ENCODE results near the gene SETD9.

The SETD9 gene

GRCh38 chr5:56947052-56947451 lies 37.7 kb downstream of the SETD9 start:
- Histone ChIP-seq H3K27ac (ENCODE audit: poor library complexity, severe bottlenecking) (no peak overlapping the region), H3K4me3 (ENCODE audit: severe bottlenecking) (no peak overlapping the region), H3K36me3 (ENCODE audit: low read depth) (peaks cover 66% of the 10 kb centered on the region), H3K27me3 (ENCODE audit: insufficient read depth, poor library complexity, severe bottlenecking) (no peaks in the 10 kb centered on the region), H3K9me3 (ENCODE audit: severe bottlenecking) (no peaks in the 10 kb centered on the region), H3K4me1 (ENCODE audit: insufficient read depth, poor library complexity, severe bottlenecking) (peaks cover 10% of the 10 kb centered on the region)
- DNase-seq (ENCODE audit: low spot score) (no peak), ATAC-seq (ENCODE audit: low read depth) (no peak)
- TF ChIP-seq, protein P1, sequence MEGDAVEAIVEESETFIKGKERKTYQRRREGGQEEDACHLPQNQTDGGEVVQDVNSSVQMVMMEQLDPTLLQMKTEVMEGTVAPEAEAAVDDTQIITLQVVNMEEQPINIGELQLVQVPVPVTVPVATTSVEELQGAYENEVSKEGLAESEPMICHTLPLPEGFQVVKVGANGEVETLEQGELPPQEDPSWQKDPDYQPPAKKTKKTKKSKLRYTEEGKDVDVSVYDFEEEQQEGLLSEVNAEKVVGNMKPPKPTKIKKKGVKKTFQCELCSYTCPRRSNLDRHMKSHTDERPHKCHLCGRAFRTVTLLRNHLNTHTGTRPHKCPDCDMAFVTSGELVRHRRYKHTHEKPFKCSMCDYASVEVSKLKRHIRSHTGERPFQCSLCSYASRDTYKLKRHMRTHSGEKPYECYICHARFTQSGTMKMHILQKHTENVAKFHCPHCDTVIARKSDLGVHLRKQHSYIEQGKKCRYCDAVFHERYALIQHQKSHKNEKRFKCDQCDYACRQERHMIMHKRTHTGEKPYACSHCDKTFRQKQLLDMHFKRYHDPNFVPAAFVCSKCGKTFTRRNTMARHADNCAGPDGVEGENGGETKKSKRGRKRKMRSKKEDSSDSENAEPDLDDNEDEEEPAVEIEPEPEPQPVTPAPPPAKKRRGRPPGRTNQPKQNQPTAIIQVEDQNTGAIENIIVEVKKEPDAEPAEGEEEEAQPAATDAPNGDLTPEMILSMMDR (IDR thresholded peaks at IDR 0.05; ENCODE audit: poor library complexity, severe bottlenecking): no peak

DNA sequence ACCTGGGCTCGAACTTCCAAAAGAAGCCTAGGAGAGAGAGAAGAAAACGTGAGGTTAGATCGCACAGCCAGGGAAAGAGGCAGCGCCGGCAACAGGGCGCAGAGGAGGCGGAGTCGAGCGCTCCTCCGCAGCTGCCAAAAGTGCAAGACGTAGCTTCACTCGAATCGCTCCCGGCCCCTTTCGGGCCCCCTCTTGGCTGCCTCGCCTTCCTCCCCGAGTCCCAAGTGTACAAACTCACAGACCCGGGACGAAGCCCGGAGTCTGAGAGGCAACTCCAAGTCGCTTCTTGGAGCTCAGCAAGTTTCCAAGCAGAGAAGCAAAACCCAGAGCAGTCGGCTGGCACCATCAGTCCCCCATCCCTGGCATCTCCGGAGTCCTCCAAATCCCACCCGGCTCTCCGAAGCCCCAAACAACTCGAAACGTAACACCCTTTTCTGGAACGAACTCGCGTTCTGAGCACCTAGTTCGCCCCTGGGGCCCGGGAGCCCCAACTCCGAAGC lies 41.3 kb downstream of the SETD9 start:
- H3K4me1 ChIP-seq (ENCODE audit: insufficient read depth, poor library complexity, severe bottlenecking): peaks cover 10% of the 10 kb centered on the region
- H3K4me3 ChIP-seq (ENCODE audit: severe bottlenecking): peak overlapping the region; percentile 95
- TF ChIP-seq, protein P1 (IDR thresholded peaks at IDR 0.05; ENCODE audit: poor library complexity, severe bottlenecking): no peak
- peak overlapping the region; percentile 71 for H3K27ac ChIP-seq (ENCODE audit: poor library complexity, severe bottlenecking)
- ATAC-seq (ENCODE audit: low read depth) (peak; percentile 77), DNase-seq (ENCODE audit: low spot score) (peak; percentile 73)
- H3K36me3 ChIP-seq (ENCODE audit: low read depth): peaks cover 47% of the 10 kb centered on the region
- H3K9me3 ChIP-seq (ENCODE audit: severe bottlenecking): no peaks in the 10 kb centered on the region
- no peaks in the 10 kb centered on the region for H3K27me3 ChIP-seq (ENCODE audit: insufficient read depth, poor library complexity, severe bottlenecking)

GRCh38 chr5:56951126-56951945 lies 41.9 kb downstream of the SETD9 start:
- no peak for DNase-seq (ENCODE audit: low spot score)
- peak; percentile 32 for ATAC-seq (ENCODE audit: low read depth)
- H3K27me3 ChIP-seq (ENCODE audit: insufficient read depth, poor library complexity, severe bottlenecking): no peaks in the 10 kb centered on the region
- peak overlapping the region; percentile 95 for H3K4me3 ChIP-seq (ENCODE audit: severe bottlenecking)
- TF ChIP-seq, protein P1 (IDR thresholded peaks at IDR 0.05; ENCODE audit: poor library complexity, severe bottlenecking): no peak
- H3K9me3 ChIP-seq (ENCODE audit: severe bottlenecking): no peaks in the 10 kb centered on the region
- H3K4me1 ChIP-seq (ENCODE audit: insufficient read depth, poor library complexity, severe bottlenecking): peaks cover 10% of the 10 kb centered on the region
- H3K36me3 ChIP-seq (ENCODE audit: low read depth): peaks cover 40% of the 10 kb centered on the region
- H3K27ac ChIP-seq (ENCODE audit: poor library complexity, severe bottlenecking): peak overlapping the region; percentile 71

DNA sequence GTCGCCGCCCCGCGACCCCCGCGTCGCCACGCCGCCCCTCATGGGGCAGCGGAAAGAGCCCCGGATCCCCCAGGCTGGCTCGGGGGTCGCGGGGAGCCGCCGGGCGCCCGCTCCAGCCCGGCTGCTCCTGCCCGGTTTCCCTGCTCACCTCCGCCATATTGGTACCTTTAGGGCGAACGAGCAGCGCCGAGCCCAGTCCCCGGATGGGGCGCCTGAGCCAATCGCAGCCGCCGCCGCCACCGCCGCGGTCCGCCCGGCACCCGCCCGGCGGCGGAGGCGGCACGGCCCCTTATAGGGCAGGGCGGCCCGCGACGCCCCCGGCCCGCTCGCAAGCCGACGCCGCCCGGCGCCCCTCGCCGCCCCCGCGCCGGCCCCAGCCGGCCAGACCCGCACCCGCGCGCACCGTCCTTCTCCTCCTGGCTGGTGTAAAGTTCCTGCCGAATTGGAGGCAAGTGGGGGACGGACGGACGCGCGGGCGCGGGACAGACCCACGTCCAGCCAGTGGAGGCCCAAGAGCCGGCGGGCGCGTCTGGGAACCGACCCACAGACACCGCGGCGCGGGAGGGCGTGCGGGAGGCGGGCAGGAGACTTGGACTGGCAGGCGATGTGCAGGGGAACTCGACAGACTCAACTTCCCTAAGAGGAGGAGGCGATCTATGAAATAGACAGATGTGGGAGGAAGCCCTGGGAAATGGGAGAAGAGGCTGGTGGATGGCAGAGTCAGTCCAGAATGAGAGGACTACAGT lies 42.7 kb downstream of the SETD9 start, which contains the start of gene MIER3:
TSS of gene MIER3 (minus strand) at position 178 of the 746 bp plus-strand sequence. CDS start at position 157, 21 bp downstream.
- H3K27ac ChIP-seq (ENCODE audit: poor library complexity, severe bottlenecking): peak within 1 kb of the TSS; percentile 71
- ATAC-seq (ENCODE audit: low read depth) (peak; percentile 88), DNase-seq (ENCODE audit: low spot score) (peak; percentile 78)
- peak within 1 kb of the TSS; percentile 95 for H3K4me3 ChIP-seq (ENCODE audit: severe bottlenecking)
- H3K27me3 ChIP-seq (ENCODE audit: insufficient read depth, poor library complexity, severe bottlenecking): no peaks in the 10 kb centered on the region
- TF ChIP-seq, protein P1 (IDR thresholded peaks at IDR 0.05; ENCODE audit: poor library complexity, severe bottlenecking): no peak
- H3K9me3 ChIP-seq (ENCODE audit: severe bottlenecking): no peaks in the 10 kb centered on the region
- H3K36me3 ChIP-seq (ENCODE audit: low read depth): peaks cover 32% of the 10 kb centered on the region
- H3K4me1 ChIP-seq (ENCODE audit: insufficient read depth, poor library complexity, severe bottlenecking): peaks cover 10% of the 10 kb centered on the region

Data from RWPE2 (cell line).